ENCODE results near the gene RIC3.

- TF ChIP-seq, protein P1, sequence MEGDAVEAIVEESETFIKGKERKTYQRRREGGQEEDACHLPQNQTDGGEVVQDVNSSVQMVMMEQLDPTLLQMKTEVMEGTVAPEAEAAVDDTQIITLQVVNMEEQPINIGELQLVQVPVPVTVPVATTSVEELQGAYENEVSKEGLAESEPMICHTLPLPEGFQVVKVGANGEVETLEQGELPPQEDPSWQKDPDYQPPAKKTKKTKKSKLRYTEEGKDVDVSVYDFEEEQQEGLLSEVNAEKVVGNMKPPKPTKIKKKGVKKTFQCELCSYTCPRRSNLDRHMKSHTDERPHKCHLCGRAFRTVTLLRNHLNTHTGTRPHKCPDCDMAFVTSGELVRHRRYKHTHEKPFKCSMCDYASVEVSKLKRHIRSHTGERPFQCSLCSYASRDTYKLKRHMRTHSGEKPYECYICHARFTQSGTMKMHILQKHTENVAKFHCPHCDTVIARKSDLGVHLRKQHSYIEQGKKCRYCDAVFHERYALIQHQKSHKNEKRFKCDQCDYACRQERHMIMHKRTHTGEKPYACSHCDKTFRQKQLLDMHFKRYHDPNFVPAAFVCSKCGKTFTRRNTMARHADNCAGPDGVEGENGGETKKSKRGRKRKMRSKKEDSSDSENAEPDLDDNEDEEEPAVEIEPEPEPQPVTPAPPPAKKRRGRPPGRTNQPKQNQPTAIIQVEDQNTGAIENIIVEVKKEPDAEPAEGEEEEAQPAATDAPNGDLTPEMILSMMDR (conservative IDR thresholded peaks at IDR 0.05; ENCODE audit: low read depth, low read length): no peak
- TF ChIP-seq EZH2 (IDR thresholded peaks at IDR 0.05; ENCODE audit: borderline replicate concordance, low read depth, low read length, poor library complexity, severe bottlenecking): no peak
Measured at GRCh38 chr11:8149726-8150125, 19.1 kb downstream of the RIC3 start.
